HG03575 (cell line): ENCODE measurements around the gene TMEM30A.
A peak's percentile ranks its signal among the peaks of the same experiment; 100 is the strongest.

Experiments used
- ATAC-seq: cut with Tn5 transposase; IDR thresholded peaks from one replicate; pipeline ENCODE4 v1.9.1; 2021; ENCODE audit not compliant: unreplicated experiment, insufficient number of reproducible peaks, low FRiP score; ENCODE audit errors: extremely low read depth

Gene TMEM30A

GRCh38 chr6:75284632-75285282 is at the start of gene TMEM30A:
Gene TMEM30A (minus strand): TSS chr6:75284792. CDS start chr6:75284638, 154 bp downstream.
- peak; percentile 74 for ATAC-seq

DNA sequence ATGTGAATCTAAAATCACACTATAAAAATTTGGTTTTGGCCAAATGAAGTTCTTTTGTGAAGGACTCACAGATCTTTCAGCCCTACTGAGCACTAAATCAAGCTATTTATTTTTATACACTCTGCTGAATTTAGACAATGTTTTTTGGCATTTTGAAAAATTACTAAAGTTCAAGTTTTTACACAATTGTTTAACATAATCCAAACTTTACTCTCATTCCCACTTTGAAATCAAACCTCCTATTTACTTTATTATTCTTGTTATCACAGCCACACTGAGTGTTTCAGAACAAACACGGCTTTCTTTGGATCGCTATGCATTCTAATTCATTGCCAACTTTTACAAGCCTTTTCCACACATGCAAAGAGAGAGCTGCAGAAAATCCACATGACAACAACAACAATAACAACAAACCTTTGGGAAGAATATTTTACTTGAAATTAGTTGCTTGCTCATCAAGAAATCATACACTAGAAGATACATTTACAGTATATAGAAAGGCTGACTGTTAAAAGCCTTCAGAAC is 49.1 kb upstream of the TMEM30A start:
- ATAC-seq, result no peak

DNA sequence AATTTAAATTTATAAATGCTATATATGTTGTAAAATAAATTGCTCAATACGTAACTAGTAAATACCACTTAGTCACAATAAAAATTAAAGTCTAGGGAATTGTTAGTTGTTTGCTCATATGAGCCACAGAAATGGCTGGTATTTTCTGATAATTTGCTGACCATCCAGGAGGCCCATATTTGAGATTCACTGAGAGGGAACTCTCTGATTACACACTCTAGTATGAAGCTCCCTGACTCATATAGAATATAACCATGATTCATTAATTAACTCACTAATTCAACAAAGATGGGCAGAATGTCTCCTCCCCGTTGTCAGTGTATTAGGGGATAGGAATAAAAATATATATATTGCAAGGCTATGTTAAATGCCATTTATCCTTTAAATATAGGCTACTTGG is 46.6 kb upstream of the TMEM30A start:
- no peak for ATAC-seq

DNA sequence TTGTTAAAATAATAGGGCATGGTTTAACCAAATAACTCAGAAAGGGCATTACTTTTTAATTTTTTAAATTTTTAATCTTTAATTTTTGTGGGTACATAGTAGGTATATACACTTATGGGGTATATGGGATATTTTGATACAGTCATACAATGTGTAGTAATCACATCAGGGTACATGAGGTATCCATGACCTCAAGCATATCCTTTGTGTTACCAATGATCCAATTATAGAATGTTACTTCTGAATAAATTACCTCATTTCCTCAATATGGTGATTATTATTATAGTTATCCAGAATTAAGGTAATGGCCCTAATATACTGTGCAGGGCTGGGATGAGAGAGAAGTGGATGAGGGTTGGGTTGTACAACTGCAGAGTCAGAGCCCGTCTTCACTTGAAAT is 45.1 kb upstream of the TMEM30A start:
- no peak for ATAC-seq

DNA sequence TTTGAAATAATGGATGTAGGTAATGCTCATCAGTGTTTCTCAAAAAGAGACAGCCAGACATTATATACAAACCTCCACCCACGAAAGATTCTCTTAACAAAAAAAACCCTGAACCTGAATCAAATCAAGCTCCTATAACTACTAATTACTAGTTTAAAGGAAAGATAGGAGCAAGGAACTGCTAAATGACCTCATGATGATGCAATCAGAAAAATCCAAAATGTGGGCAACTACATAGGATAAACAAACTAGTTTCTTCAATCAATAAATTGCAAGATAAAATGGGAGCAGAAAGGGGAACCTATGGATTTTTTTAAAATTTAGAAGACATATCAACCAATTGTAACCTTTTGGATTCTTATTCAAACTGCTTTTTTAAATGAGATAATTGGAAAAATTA is 43.2 kb upstream of the TMEM30A start:
- no peak for ATAC-seq

DNA sequence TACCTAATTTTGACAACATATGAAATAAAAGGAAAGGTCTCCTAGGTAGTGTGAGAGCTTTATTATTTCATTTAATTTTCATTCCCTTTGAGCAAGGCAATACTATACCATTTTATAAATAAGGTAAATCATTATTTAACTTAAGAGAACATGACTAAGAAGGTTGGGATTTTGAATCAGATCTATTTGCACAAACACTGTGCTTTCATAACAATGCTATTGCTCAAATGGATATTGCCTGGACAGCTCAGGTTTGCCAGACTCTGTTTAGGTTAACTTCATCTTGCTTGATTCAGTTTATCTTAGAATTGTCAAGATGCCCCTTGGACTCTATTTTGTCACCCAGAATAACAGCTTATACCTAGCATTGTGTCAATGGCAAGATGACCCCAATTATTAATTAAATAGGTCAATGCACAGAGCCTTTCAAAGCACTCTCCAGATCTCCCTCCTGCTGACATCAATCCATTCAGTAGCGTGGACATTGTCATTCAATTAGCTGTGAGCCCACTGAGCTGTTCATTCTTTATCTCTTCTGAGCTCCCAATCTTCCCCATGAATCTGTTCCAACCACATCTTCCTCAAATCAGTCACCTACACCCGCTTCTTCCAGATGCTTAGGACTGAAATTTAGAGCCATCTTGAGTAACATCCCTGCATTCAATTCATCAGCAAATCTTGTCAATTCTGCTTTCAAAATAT is 42.1 kb upstream of the TMEM30A start:
- ATAC-seq, result no peak

DNA sequence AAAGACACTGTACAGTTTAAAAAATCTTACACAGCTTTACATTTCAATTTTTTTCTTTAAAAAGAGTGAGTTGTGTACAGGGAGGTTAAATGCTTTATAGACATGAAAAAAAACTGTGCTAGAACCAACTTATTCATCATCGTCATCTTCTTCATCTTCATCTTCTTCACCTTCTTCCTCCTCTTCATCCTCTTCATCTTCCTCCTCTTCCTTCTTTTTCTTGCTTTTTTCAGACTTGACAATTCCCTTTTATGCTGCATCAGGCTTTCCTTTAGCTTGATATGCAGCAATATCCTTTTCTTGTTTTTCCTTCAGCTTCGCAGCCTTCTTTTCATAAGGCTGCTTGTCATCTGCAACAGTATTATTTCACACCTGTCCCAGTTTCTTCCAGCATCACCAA is 34.3 kb upstream of the TMEM30A start:
- ATAC-seq, result no peak

DNA sequence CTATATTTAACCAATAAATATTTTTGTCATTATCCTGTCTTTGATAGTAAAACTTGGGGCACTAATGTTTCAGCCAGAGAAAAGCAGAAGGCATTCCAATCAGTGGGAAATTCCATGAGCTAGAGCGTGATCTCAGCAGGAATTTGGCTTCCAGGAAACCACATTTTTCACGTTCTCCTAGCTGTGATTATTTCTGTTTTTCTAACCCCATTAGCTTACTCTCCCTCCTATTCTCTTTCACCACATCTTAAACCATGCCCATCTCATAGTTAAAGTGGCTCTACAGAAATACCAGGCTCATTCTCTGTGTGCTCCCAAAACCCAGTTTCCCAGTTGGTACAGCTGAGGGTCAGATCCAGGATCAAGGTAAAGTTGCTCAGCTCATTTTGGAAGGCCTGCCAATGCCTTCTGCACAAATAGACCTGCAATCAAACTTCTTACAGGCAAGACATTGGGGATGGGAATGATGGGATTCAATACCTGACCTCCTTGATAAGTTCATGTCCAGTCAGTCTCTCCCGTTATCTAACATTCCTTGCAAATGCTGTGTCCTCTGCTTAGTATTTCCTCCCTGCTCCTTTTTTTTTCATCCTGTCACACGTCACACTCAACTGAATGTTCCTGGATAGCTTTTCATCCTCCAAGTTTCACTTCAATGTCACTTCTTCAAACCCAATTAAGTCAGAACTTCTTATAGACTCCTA is 33.1 kb upstream of the TMEM30A start:
- ATAC-seq, result no peak

GRCh38 chr6:75315978-75316377 is 31.4 kb upstream of the TMEM30A start:
- no peak for ATAC-seq

GRCh38 chr6:75308250-75308988 is 23.8 kb upstream of the TMEM30A start:
- no peak for ATAC-seq

DNA sequence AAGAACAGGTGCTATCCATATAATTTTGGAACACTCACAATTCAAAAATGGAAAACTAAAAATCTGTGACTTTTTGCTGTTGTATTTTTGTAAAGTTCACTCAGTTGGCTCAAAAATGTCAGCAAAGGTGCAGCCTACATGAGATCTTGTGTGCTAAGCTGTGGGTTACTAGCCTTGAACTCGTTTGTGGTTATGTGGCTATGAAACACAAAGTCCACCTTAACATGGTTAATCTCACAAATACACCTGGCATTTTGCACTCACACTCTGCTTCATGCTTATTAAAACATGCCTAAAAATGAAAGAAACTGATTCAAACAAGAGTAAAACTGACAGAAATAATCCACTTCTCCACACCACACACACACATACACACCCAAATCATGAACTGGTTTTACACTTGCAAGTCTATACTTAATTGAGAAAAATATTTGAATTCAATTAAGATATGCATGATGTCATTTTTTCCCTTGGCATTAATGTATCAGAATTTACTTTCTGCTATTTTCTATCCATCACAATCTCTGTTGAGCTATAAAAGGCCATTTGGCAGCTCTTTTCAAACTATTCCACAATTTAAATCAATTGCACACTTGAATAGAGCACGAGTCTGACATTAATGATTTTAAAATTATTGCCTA is 22.9 kb upstream of the TMEM30A start:
- ATAC-seq, result no peak

GRCh38 chr6:75306064-75306463 is 21.5 kb upstream of the TMEM30A start:
- no peak for ATAC-seq

GRCh38 chr6:75305573-75305972 is 21.0 kb upstream of the TMEM30A start:
- ATAC-seq, result no peak

GRCh38 chr6:75302280-75302679 is 17.7 kb upstream of the TMEM30A start:
- ATAC-seq, result no peak

DNA sequence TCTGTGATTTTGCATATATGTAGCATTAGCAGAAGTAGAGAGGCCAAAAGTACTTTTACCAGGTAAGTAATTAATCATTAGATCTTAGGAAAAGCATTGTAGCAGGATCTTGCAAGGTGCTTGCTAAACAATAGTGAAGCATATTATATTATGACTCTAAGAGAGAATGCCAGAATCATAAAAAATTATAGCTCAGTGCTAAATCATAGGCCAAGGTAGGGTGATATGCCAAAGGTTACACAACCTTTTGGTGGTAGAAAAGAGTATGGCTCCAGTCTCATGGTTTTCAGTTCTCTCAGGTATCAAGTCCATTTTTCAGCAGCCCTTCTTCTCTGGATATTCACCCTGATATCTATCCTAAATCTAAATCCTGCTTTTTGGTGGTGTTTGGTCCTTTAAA is 16.9 kb upstream of the TMEM30A start:
- no peak for ATAC-seq

GRCh38 chr6:75301088-75301487 is 16.5 kb upstream of the TMEM30A start:
- no peak for ATAC-seq

DNA sequence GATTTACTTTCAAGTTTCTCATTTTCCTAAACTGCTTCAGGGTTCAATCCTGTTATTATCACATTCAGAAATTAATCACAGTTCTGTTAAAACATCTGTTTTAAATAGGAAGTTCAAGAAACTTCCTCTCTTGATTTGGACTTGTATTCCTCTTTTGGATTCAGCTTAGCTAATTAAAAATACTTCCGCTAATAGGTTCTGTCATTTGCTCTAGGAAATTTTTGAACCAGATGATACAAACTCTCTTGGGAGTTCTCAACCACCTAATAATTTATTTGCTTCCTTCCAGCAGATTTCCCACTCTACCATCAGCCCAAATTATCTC is 15.9 kb upstream of the TMEM30A start:
- ATAC-seq, result no peak

GRCh38 chr6:75299801-75300530 is 15.4 kb upstream of the TMEM30A start:
- no peak for ATAC-seq
